Thymus (tissue), 2 donors: ENCODE data around the gene CCDC172. TPM values are rescaled to one million over a fixed set of nuclear protein-coding genes. Genes with fewer than 3 reads are reported as not detected.

Experiments
- polyA plus RNA-seq: library from polyadenylated mRNA; stranded (reverse); fragments of 200-250 nt; gene quantifications from one replicate; pipeline ENCODE4 v1.2.3, GENCODE V29; 2013
- total RNA-seq: library from RNA; stranded (reverse); fragments of 120-200 nt; gene quantifications from one replicate; pipeline ENCODE4 v1.2.4, GENCODE V29; 2013
- donor health status: healthy.

The CCDC172 gene
- total and polyA plus RNA-seq, 2 donors, result 0.05 to 0.16 TPM

Other genes starting within 250 kb of the CCDC172 start
- 5.0 TPM for gene GFRA1, start 51.2 kb upstream of the CCDC172 start, total RNA-seq
- 1.6 TPM for gene GFRA1, start 51.2 kb upstream of the CCDC172 start, polyA plus RNA-seq
- gene PNLIPRP3, start 103.4 kb downstream of the CCDC172 start, total RNA-seq, result not detected
- 0.23 TPM for gene PNLIPRP3, start 103.4 kb downstream of the CCDC172 start, polyA plus RNA-seq
- gene PNLIP, start 221.5 kb downstream of the CCDC172 start, total RNA-seq, result 0.09 TPM
- 0.18 TPM for gene PNLIP, start 221.5 kb downstream of the CCDC172 start, polyA plus RNA-seq